Measurements from ENCODE around the gene MAPKAP1.

MAPKAP1 gene

GRCh38 chr9:125412166-125412565 lies 294.8 kb downstream of the MAPKAP1 start:
- Histone ChIP-seq H3K4me3 (ENCODE audit: low read depth in 1 of 2, low read length in 2 of 2) (no peak overlapping the region), H3K9ac (ENCODE audit: low read depth in 1 of 2, low read length in 2 of 2) (no peak overlapping the region), H3K27ac (ENCODE audit: low read depth, low read length) (no peak overlapping the region), H3K4me1 (ENCODE audit: control insufficient read depth in 1 of 2, insufficient read depth in 2 of 2, low read length in 2 of 2) (peaks cover 0 to 6% of the 10 kb centered on the region in 2 donors), H3K36me3 (ENCODE audit: control insufficient read depth in 1 of 2, insufficient read depth in 2 of 2, low read length in 2 of 2) (no peaks in the 10 kb centered on the region), H3K27me3 (ENCODE audit: control insufficient read depth in 1 of 2, insufficient read depth in 2 of 2, low read length in 2 of 2) (peaks cover 0 to 11% of the 10 kb centered on the region in 2 donors), H3K9me3 (ENCODE audit: control insufficient read depth in 1 of 2, low read length in 2 of 2) (no peaks in the 10 kb centered on the region)

DNA sequence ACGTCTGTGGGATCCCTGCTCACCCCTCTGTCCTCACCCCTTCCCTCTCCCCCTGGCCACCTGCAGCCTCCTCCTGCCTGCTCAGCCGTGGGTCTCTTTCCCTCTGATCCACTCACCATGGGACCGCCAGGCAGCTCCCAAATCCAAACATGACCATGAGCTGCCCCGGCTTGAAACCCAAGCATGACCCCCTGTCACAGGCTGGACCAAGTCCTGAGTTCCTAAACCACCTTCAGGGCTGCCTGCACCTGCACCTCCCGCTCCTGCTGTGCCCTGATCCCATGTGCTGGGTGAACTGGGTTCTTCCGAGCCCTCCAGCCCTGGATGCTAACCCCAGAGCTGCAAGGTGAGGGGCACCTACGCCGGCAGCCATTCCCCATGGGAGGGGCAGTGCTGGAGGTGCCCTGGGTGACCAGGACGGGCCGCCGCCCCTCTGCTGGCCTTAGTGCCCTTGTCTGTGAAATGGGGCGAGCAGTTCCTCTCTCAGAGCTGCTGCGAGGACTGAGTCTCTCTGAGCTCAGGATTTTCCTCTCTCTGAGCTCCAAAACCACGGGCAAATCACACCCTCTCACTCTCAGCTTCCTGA lies 295.7 kb downstream of the MAPKAP1 start:
- peaks cover 0 to 11% of the 10 kb centered on the region in 2 donors for H3K27me3 ChIP-seq (ENCODE audit: control insufficient read depth in 1 of 2, insufficient read depth in 2 of 2, low read length in 2 of 2)
- no peaks in the 10 kb centered on the region for H3K9me3 ChIP-seq (ENCODE audit: control insufficient read depth in 1 of 2, low read length in 2 of 2)
- H3K4me1 ChIP-seq (ENCODE audit: control insufficient read depth in 1 of 2, insufficient read depth in 2 of 2, low read length in 2 of 2): peaks cover 0 to 6% of the 10 kb centered on the region in 2 donors
- H3K36me3 ChIP-seq (ENCODE audit: control insufficient read depth in 1 of 2, insufficient read depth in 2 of 2, low read length in 2 of 2): no peaks in the 10 kb centered on the region
- no peak overlapping the region for H3K9ac ChIP-seq (ENCODE audit: low read depth in 1 of 2, low read length in 2 of 2)
- H3K4me3 ChIP-seq (ENCODE audit: low read depth in 1 of 2, low read length in 2 of 2): no peak overlapping the region
- no peak overlapping the region for H3K27ac ChIP-seq (ENCODE audit: low read depth, low read length)

DNA sequence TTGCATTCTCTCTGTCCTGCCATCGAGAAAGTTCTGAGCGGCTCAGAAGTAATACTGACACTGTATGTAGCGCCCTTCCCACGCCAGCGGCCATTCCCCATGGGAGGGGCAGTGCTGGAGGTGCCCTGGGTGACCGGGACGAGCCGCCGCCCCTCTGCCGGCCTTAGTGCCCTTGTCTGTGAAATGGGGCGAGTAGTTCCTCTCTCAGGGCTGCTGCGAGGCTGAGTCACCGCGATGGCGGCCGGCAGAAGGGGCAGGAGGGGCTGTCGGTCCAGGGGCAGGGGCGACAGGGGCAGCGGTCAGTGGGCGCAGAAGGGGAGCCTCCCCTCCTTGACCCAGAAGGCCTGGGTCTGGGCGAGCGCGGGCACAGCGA lies 296.5 kb downstream of the MAPKAP1 start:
- H3K27ac ChIP-seq (ENCODE audit: low read depth, low read length): no peak overlapping the region
- no peak overlapping the region for H3K4me3 ChIP-seq (ENCODE audit: low read depth in 1 of 2, low read length in 2 of 2)
- no peaks in the 10 kb centered on the region for H3K9me3 ChIP-seq (ENCODE audit: control insufficient read depth in 1 of 2, low read length in 2 of 2)
- H3K4me1 ChIP-seq (ENCODE audit: control insufficient read depth in 1 of 2, insufficient read depth in 2 of 2, low read length in 2 of 2): peaks cover 0 to 6% of the 10 kb centered on the region in 2 donors
- no peaks in the 10 kb centered on the region for H3K36me3 ChIP-seq (ENCODE audit: control insufficient read depth in 1 of 2, insufficient read depth in 2 of 2, low read length in 2 of 2)
- H3K9ac ChIP-seq (ENCODE audit: low read depth in 1 of 2, low read length in 2 of 2): no peak overlapping the region
- peaks cover 0 to 11% of the 10 kb centered on the region in 2 donors for H3K27me3 ChIP-seq (ENCODE audit: control insufficient read depth in 1 of 2, insufficient read depth in 2 of 2, low read length in 2 of 2)

- Histone ChIP-seq H3K9ac (ENCODE audit: low read depth in 1 of 2, low read length in 2 of 2) (no peak overlapping the region), H3K36me3 (ENCODE audit: control insufficient read depth in 1 of 2, insufficient read depth in 2 of 2, low read length in 2 of 2) (no peaks in the 10 kb centered on the region), H3K4me3 (ENCODE audit: low read depth in 1 of 2, low read length in 2 of 2) (no peak overlapping the region), H3K4me1 (ENCODE audit: control insufficient read depth in 1 of 2, insufficient read depth in 2 of 2, low read length in 2 of 2) (peaks cover 0 to 6% of the 10 kb centered on the region in 2 donors), H3K9me3 (ENCODE audit: control insufficient read depth in 1 of 2, low read length in 2 of 2) (no peaks in the 10 kb centered on the region), H3K27ac (ENCODE audit: low read depth, low read length) (no peak overlapping the region), H3K27me3 (ENCODE audit: control insufficient read depth in 1 of 2, insufficient read depth in 2 of 2, low read length in 2 of 2) (peaks cover 0 to 11% of the 10 kb centered on the region in 2 donors)
Observed at GRCh38 chr9:125409637-125410521, 297.1 kb downstream of the MAPKAP1 start.

- no peaks in the 10 kb centered on the region for H3K9me3 ChIP-seq (ENCODE audit: control insufficient read depth in 1 of 2, low read length in 2 of 2)
- peaks cover 0 to 11% of the 10 kb centered on the region in 2 donors for H3K27me3 ChIP-seq (ENCODE audit: control insufficient read depth in 1 of 2, insufficient read depth in 2 of 2, low read length in 2 of 2)
- no peak overlapping the region for H3K9ac ChIP-seq (ENCODE audit: low read depth in 1 of 2, low read length in 2 of 2)
- no peak overlapping the region for H3K27ac ChIP-seq (ENCODE audit: low read depth, low read length)
- H3K36me3 ChIP-seq (ENCODE audit: control insufficient read depth in 1 of 2, insufficient read depth in 2 of 2, low read length in 2 of 2): no peaks in the 10 kb centered on the region
- H3K4me3 ChIP-seq (ENCODE audit: low read depth in 1 of 2, low read length in 2 of 2): no peak overlapping the region
- peaks cover 0 to 6% of the 10 kb centered on the region in 2 donors for H3K4me1 ChIP-seq (ENCODE audit: control insufficient read depth in 1 of 2, insufficient read depth in 2 of 2, low read length in 2 of 2)
Observed at GRCh38 chr9:125409217-125409636, 297.8 kb downstream of the MAPKAP1 start.

DNA sequence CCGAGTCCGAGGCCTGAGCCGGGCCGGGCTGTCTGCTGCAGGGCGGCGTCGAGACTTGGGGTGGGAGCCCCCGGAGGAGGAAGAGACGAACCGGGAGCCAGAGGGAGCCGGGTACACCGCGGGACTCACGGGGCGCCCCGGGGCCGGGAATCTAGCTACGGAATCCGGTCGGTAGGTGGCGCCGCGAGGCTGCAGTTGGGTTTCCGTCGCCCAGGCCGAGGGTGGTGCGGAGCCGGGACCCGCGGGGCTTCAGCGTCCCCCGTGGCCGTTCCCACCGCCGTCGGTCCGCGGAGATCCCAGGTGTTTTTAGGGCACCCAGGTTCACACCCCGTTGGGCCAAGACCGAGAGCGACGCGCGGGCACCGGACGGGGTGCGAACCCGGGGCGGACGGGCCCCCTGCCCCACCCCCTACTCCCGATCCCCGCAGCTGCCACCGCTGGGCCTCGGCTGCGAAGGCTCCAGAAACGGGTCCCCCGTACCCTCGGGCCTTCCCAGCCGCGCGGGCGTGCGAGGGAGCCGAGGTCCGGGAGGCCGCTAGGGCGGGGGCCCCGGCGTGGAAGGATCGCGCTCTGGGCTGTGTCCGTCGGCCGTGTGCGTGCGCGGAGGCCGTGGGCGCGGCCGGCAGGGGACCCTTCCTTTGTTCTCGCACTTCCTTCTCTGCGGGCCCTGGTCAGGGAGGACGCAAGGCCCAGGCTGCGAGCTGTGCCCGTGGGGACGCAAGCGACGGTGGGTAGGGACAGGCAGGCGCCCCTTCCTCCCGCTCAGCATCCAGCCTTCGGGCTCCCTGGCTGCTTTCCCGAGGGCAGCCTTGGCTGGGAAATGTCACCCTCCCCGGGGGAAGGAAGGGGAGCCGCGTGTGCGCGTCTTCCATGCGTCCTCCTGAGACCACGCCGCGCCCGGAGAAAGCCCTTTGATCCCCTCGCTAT lies 298.8 kb downstream of the MAPKAP1 start:
- no peak overlapping the region for H3K27ac ChIP-seq (ENCODE audit: low read depth, low read length)
- H3K4me3 ChIP-seq (ENCODE audit: low read depth in 1 of 2, low read length in 2 of 2): peak overlapping the region; percentile 43 to 65

GRCh38 chr9:125407432-125407973 lies 299.5 kb downstream of the MAPKAP1 start:
- H3K27ac ChIP-seq (ENCODE audit: low read depth, low read length): no peak overlapping the region
- H3K9ac ChIP-seq (ENCODE audit: low read depth in 1 of 2, low read length in 2 of 2): peak overlapping the region in 1 of 2 donors; percentile 4
- H3K4me3 ChIP-seq (ENCODE audit: low read depth in 1 of 2, low read length in 2 of 2): peak overlapping the region; percentile 43 to 65
- no peaks in the 10 kb centered on the region for H3K9me3 ChIP-seq (ENCODE audit: control insufficient read depth in 1 of 2, low read length in 2 of 2)
- H3K36me3 ChIP-seq (ENCODE audit: control insufficient read depth in 1 of 2, insufficient read depth in 2 of 2, low read length in 2 of 2): no peaks in the 10 kb centered on the region
- H3K4me1 ChIP-seq (ENCODE audit: control insufficient read depth in 1 of 2, insufficient read depth in 2 of 2, low read length in 2 of 2): peaks cover 0 to 6% of the 10 kb centered on the region in 2 donors
- H3K27me3 ChIP-seq (ENCODE audit: control insufficient read depth in 1 of 2, insufficient read depth in 2 of 2, low read length in 2 of 2): peaks cover 0 to 11% of the 10 kb centered on the region in 2 donors

More for the DNA sequence above, 298.8 kb downstream of the MAPKAP1 start:
- peaks cover 0 to 6% of the 10 kb centered on the region in 2 donors for H3K4me1 ChIP-seq (ENCODE audit: control insufficient read depth in 1 of 2, insufficient read depth in 2 of 2, low read length in 2 of 2)
- H3K9ac ChIP-seq (ENCODE audit: low read depth in 1 of 2, low read length in 2 of 2): peak overlapping the region in 1 of 2 donors; percentile 25
- no peaks in the 10 kb centered on the region for H3K36me3 ChIP-seq (ENCODE audit: control insufficient read depth in 1 of 2, insufficient read depth in 2 of 2, low read length in 2 of 2)
- no peaks in the 10 kb centered on the region for H3K9me3 ChIP-seq (ENCODE audit: control insufficient read depth in 1 of 2, low read length in 2 of 2)
- H3K27me3 ChIP-seq (ENCODE audit: control insufficient read depth in 1 of 2, insufficient read depth in 2 of 2, low read length in 2 of 2): peaks cover 0 to 11% of the 10 kb centered on the region in 2 donors

- Histone ChIP-seq H3K9me3 (ENCODE audit: control insufficient read depth in 1 of 2, low read length in 2 of 2) (no peaks in the 10 kb centered on the region), H3K4me3 (ENCODE audit: low read depth in 1 of 2, low read length in 2 of 2) (no peak overlapping the region), H3K36me3 (ENCODE audit: control insufficient read depth in 1 of 2, insufficient read depth in 2 of 2, low read length in 2 of 2) (no peaks in the 10 kb centered on the region), H3K27me3 (ENCODE audit: control insufficient read depth in 1 of 2, insufficient read depth in 2 of 2, low read length in 2 of 2) (peaks cover 0 to 11% of the 10 kb centered on the region in 2 donors), H3K9ac (ENCODE audit: low read depth in 1 of 2, low read length in 2 of 2) (no peak overlapping the region), H3K4me1 (ENCODE audit: control insufficient read depth in 1 of 2, insufficient read depth in 2 of 2, low read length in 2 of 2) (peaks cover 0 to 6% of the 10 kb centered on the region in 2 donors), H3K27ac (ENCODE audit: low read depth, low read length) (no peak overlapping the region)
Observed at GRCh38 chr9:125406810-125407087, 300.3 kb downstream of the MAPKAP1 start.

DNA sequence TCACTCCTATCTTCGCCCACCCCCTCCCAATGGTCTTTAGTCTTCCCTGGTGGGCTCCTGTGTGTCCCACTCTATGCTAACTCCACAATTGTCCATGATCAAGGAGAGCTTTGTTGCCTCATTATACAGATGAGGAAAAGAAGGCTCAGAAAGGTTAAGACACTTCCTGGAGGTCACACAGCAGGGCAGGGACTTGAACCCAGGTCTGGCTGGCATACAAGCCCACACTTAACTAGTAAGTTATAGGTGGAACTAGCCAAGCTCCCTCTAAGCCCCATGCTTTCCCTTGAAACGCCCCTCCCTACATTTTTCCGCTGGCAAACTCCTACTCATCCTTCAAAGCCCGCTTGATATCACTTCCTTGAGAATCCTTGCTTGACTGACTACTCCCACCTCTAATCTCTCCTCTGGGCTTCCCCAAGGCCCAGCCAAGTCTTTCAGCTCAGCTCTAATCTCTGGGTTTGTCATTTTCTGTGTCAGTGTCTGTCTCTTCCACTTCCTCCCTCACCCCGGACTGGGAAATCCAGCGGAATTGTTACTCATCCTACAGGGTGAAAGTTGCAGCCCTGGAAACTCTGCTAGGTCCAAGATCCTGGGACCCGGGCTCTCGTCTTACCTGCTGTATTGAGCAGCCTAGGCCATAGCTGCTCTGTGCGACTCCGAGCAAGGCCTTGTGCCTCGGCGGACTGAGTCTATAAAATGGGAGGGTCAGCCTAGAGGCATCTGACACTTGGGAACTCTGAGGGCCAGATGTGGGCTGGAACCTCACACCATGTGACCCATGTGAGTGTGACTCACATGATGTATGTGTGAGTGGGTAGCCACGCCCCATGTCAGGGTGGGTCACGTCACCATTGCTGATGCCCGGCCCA lies 300.8 kb downstream of the MAPKAP1 start:
- no peak overlapping the region for H3K27ac ChIP-seq (ENCODE audit: low read depth, low read length)
- no peaks in the 10 kb centered on the region for H3K9me3 ChIP-seq (ENCODE audit: control insufficient read depth in 1 of 2, low read length in 2 of 2)
- H3K27me3 ChIP-seq (ENCODE audit: control insufficient read depth in 1 of 2, insufficient read depth in 2 of 2, low read length in 2 of 2): peaks cover 0 to 11% of the 10 kb centered on the region in 2 donors
- peaks cover 0 to 6% of the 10 kb centered on the region in 2 donors for H3K4me1 ChIP-seq (ENCODE audit: control insufficient read depth in 1 of 2, insufficient read depth in 2 of 2, low read length in 2 of 2)
- H3K36me3 ChIP-seq (ENCODE audit: control insufficient read depth in 1 of 2, insufficient read depth in 2 of 2, low read length in 2 of 2): no peaks in the 10 kb centered on the region
- H3K4me3 ChIP-seq (ENCODE audit: low read depth in 1 of 2, low read length in 2 of 2): no peak overlapping the region
- no peak overlapping the region for H3K9ac ChIP-seq (ENCODE audit: low read depth in 1 of 2, low read length in 2 of 2)

Measured in duodenal mucosa (tissue), 2 donors.